ENCODE data around the gene SLC9A8. TPM values are rescaled to one million over a fixed set of nuclear protein-coding genes. Genes with fewer than 3 reads are reported as not detected.
"Not testable (repeated sequence)": the region's sequence is repeated elsewhere in the genome, so short reads cannot be mapped to it uniquely, and the experiment has no call there.

The SLC9A8 gene
- total RNA-seq, 1 donor from 2014 or later = 15.2 TPM

DNA sequence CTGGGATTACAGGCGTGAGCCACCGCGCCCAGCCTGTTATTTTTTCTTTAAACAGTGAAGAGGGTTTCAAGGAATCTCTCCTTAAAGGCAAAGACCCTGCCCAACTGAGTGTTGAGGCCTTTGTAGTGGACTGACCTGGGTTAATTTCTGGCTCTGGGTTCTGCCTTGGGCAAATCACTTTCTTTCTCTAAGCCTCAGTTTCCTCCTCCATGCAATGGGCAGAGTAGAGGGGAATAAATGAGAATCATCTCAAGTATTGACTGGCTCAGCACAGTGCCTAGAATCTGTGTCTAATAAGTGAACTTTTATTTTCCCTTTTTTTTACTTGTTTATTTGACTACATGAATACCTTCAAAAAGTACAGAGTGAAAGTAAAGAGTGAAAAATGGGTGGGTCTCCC, 31.0 kb upstream of the SLC9A8 start:
- no peak overlapping the region for H3K27ac Mint-ChIP-seq
- H3K4me3 Mint-ChIP-seq = no peak overlapping the region
- intact Hi-C loops (cut with micrococcal nuclease) = no loop called here
- DNase-seq = no peak
- peaks cover 3% of the 10 kb centered on the region for H3K27me3 Mint-ChIP-seq
- no peaks in the 10 kb centered on the region for H3K9me3 Mint-ChIP-seq
- H3K4me1 Mint-ChIP-seq = peaks cover 16% of the 10 kb centered on the region
- H3K36me3 Mint-ChIP-seq (ENCODE audit: low read depth) = no peaks in the 10 kb centered on the region

DNA sequence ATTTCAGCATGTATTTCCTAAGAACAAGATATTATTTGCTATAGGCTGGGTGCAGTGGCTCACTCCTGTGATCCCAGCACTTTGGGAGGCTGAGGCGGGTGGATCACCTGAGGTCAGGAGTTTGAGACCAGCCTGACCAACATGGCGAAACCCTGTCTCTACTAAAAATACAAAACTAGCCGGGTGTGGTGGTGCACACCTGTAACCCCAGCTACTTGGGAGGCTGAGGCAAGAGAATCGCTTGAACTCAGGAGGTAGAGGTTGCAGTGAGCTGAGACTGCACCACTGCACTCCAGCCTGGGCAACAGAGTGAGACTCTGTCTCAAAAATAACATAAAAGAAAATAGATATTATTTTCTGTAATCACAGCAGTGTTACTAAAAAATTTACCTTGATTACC, 30.2 kb upstream of the SLC9A8 start:
- H3K27me3 Mint-ChIP-seq; H3K9me3 Mint-ChIP-seq; H3K27ac Mint-ChIP-seq; DNase-seq; H3K4me3 Mint-ChIP-seq; intact Hi-C loops (cut with micrococcal nuclease); H3K36me3 Mint-ChIP-seq (ENCODE audit: low read depth): not testable (repeated sequence)
- peaks cover 13% of the 10 kb centered on the region for H3K4me1 Mint-ChIP-seq

- H3K27ac Mint-ChIP-seq; intact Hi-C loops (cut with micrococcal nuclease); H3K36me3 Mint-ChIP-seq (ENCODE audit: low read depth); H3K9me3 Mint-ChIP-seq; H3K4me3 Mint-ChIP-seq; DNase-seq; H3K27me3 Mint-ChIP-seq: not testable (repeated sequence)
- H3K4me1 Mint-ChIP-seq = peaks cover 13% of the 10 kb centered on the region
Measured at GRCh38 chr20:49783021-49783995, 29.3 kb upstream of the SLC9A8 start.

GRCh38 chr20:49784291-49784690, 28.3 kb upstream of the SLC9A8 start:
- Mint-ChIP-seq H3K36me3 (ENCODE audit: low read depth) (no peaks in the 10 kb centered on the region), H3K27ac (no peak overlapping the region), H3K27me3 (no peaks in the 10 kb centered on the region), H3K4me1 (peaks cover 13% of the 10 kb centered on the region), H3K4me3 (no peak overlapping the region), H3K9me3 (no peaks in the 10 kb centered on the region)
- DNase-seq = no peak
- intact Hi-C loops (cut with micrococcal nuclease) = no loop called here

GRCh38 chr20:49785149-49785851, 27.3 kb upstream of the SLC9A8 start:
- intact Hi-C loops (cut with micrococcal nuclease) = no loop called here
- H3K27me3 Mint-ChIP-seq = peaks cover 5% of the 10 kb centered on the region
- H3K9me3 Mint-ChIP-seq = no peaks in the 10 kb centered on the region
- DNase-seq = no peak
- H3K4me1 Mint-ChIP-seq = peaks cover 13% of the 10 kb centered on the region
- H3K36me3 Mint-ChIP-seq (ENCODE audit: low read depth) = no peaks in the 10 kb centered on the region
- no peak overlapping the region for H3K4me3 Mint-ChIP-seq
- H3K27ac Mint-ChIP-seq = no peak overlapping the region

- no peak for DNase-seq
- intact Hi-C loops (cut with micrococcal nuclease) = no loop called here
- H3K36me3 Mint-ChIP-seq (ENCODE audit: low read depth) = no peaks in the 10 kb centered on the region
- peaks cover 13% of the 10 kb centered on the region for H3K4me1 Mint-ChIP-seq
- H3K4me3 Mint-ChIP-seq = no peak overlapping the region
- peaks cover 8% of the 10 kb centered on the region for H3K27me3 Mint-ChIP-seq
- H3K27ac Mint-ChIP-seq = no peak overlapping the region
- no peaks in the 10 kb centered on the region for H3K9me3 Mint-ChIP-seq
Measured at GRCh38 chr20:49785852-49786175, 26.8 kb upstream of the SLC9A8 start.

DNA sequence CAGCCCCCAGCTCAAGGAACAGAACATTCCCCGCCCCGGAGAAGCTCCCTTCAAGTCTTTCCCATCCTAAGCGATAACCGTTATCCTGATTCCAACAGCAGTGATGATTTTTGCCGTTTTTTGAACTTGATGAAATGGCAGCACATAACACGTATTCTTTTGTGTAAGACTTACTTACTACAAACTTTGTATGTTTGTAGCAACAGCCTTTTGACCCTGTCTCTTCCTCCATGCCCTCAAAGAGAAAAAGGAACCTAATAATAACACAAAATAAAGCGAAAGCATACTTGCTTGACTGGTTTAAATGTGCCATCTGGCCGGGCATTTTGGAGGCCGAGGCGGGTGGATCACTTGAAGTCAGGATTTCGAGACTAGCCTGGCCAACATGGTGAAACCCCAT, 26.4 kb upstream of the SLC9A8 start:
- no peak for DNase-seq
- Mint-ChIP-seq H3K27me3 (peaks cover 8% of the 10 kb centered on the region), H3K36me3 (ENCODE audit: low read depth) (no peaks in the 10 kb centered on the region), H3K27ac (no peak overlapping the region), H3K9me3 (no peaks in the 10 kb centered on the region), H3K4me1 (peaks cover 13% of the 10 kb centered on the region), H3K4me3 (no peak overlapping the region)
- intact Hi-C loops (cut with micrococcal nuclease) = no loop called here

DNA sequence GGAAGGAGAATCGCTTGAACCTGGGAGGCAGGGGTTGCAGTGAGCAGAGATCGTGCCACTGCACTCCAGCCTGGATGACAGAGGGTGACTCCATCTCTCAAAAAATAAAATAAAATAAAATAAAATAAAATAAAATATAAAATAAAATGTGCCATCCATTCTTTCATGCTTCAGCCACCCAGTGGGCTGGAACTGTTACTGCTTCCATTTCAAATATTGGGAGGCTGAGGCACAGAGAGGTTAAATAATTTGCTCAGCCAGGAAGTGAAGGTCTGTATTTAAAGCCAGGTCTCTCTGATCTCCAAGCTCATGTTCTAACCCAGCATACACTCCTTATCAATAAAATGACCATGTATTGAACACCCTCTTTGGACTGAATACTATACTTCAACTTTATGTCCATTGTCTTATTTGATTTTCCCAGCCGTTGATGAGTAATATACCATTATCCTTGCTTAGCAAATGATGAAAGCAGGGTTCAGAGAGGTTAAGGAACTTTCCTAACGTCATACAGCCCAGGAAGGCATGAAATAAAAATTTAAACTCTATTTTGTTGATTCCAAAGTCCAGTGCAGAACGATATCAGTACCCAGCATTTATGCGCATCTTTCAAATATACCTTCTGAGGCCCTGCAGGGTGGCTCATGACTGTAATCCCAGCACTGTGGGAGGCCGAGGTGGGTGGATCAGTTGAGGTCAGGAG, 25.8 kb upstream of the SLC9A8 start:
- no peak for DNase-seq
- no peak overlapping the region for H3K4me3 Mint-ChIP-seq
- peaks cover 9% of the 10 kb centered on the region for H3K27me3 Mint-ChIP-seq
- no peak overlapping the region for H3K27ac Mint-ChIP-seq
- no peaks in the 10 kb centered on the region for H3K9me3 Mint-ChIP-seq
- H3K36me3 Mint-ChIP-seq (ENCODE audit: low read depth) = no peaks in the 10 kb centered on the region
- intact Hi-C loops (cut with micrococcal nuclease) = no loop called here
- peaks cover 11% of the 10 kb centered on the region for H3K4me1 Mint-ChIP-seq

DNA sequence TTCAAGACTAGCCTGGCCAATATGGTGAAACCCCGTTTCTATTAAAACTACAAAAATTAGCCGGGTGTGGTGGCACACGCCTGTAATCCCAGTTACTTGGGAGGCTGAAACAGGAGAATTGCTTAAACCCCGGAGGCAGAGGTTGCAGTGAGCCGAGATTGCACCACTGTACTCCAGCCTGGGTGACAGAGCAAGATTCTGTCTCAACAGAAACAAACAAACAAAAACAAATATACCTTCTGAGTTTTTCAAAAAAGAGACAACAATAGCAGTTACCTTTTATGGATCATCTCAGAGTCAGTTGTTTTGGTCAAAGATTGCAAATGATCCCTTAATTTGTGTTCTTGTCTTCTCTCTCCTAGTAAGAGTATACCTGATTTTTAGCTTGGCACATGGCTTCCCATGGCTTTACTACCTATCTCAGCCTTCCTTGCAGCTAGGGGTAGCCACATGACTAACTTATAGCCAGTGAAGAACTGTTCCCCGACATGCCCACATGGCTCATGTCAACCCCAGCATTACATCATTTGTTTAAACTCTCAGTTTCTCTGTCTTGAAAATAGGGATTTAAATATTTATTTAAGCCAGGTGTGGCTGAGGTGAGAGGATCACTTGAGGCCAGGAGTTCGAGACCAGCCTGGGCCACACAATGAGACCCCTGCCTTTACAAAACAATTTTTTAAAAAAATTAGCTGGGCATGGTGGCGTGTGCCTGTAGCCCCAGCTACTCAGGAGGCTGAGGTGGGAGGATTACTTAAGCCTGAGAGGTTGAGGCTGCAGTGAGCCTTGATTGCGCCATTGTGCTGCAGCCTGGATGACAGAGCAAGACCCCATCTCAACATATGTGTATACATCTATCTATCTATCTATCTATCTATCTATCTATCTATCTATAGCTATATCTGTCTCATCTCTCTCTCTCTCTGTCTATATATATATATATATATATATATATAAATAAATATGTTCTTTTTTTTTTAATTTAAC, 25.0 kb upstream of the SLC9A8 start:
- Mint-ChIP-seq H3K4me3 (no peak overlapping the region), H3K9me3 (no peaks in the 10 kb centered on the region), H3K4me1 (peaks cover 8% of the 10 kb centered on the region), H3K27me3 (peaks cover 11% of the 10 kb centered on the region), H3K27ac (no peak overlapping the region), H3K36me3 (ENCODE audit: low read depth) (no peaks in the 10 kb centered on the region)
- no peak for DNase-seq
- intact Hi-C loops (cut with micrococcal nuclease) = no loop called here

DNA sequence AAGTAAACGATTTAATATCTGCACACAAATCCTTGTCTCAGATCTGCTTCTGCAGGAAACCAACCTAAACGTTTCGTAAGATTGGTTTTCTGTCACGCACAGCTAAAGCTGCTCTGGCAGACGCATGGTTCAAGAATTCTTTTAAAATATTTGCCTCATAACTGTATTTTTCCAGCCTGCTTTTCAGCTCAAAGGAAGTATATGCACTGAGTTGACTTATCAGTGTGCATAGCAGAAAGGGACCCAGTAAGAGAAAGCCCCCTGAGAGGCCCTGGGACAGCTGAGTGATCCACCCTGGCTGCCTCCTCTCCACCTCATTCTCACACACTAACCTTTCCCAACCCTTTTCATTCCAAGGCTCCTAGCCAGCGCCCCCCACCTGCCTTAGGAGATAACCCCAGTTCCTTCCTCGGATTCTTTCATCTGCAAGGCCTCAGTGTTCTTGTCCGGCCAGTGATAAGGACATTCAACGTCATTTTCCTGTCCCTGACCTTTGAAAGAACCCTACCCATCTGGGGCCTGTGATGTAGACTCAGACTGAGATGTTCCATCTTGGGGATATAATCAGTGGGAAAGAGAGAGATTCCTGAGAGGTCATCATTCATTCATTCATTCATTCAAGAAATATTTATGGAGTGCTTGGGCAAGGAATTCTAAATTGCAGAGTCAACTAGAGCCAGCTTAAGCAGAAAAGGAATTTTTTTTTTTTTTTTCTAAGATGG, 22.4 kb upstream of the SLC9A8 start:
- no peak overlapping the region for H3K27ac Mint-ChIP-seq
- no peak for DNase-seq
- peaks cover 11% of the 10 kb centered on the region for H3K27me3 Mint-ChIP-seq
- intact Hi-C loops (cut with micrococcal nuclease) = no loop called here
- H3K4me3 Mint-ChIP-seq = no peak overlapping the region
- no peaks in the 10 kb centered on the region for H3K9me3 Mint-ChIP-seq
- peaks cover 18% of the 10 kb centered on the region for H3K4me1 Mint-ChIP-seq
- no peaks in the 10 kb centered on the region for H3K36me3 Mint-ChIP-seq (ENCODE audit: low read depth)

DNA sequence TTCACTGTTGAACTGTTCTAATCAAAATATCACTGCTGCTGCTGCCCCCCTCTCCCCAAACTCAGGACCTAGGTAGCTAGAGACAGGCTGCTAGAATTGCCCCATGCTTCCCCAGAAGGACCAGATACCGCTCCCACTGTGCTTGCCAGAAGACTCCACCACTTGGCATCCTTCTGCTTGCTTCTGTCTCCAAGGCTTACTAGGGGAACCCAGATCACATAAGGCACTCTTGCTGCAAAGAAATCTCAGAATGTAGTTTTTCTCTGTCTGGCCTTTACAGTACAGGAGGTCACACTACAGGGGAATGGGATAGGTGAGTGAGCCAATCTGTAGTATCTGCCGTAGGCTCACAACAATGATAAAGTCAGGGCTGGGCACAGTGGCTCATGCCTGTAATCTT, 21.5 kb upstream of the SLC9A8 start:
- DNase-seq = no peak
- H3K4me3 Mint-ChIP-seq = no peak overlapping the region
- intact Hi-C loops (cut with micrococcal nuclease) = no loop called here
- no peaks in the 10 kb centered on the region for H3K36me3 Mint-ChIP-seq (ENCODE audit: low read depth)
- H3K9me3 Mint-ChIP-seq = no peaks in the 10 kb centered on the region
- H3K27ac Mint-ChIP-seq = no peak overlapping the region
- peaks cover 11% of the 10 kb centered on the region for H3K27me3 Mint-ChIP-seq
- H3K4me1 Mint-ChIP-seq = peaks cover 13% of the 10 kb centered on the region

DNA sequence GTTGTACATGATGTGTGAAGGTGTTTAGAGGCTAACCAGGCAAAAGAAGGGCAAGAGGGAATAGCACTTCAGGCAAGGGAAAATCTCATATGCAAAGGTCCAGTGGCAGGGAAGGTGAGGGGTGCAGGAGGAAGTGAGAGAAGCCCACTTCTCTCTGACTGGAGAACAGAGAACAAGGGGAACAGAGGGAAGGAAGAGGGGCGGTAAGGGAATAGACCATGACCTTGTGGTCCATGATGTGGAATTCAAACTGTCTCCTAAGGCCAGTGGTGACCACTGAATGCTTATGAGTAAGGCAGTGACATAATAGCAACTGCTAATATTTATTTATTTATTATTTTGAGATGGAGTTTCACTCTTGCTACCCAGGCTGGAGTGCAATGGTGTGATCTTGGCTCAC, 20.6 kb upstream of the SLC9A8 start:
- Mint-ChIP-seq H3K9me3 (no peaks in the 10 kb centered on the region), H3K36me3 (ENCODE audit: low read depth) (no peaks in the 10 kb centered on the region), H3K4me3 (no peak overlapping the region), H3K4me1 (peaks cover 10% of the 10 kb centered on the region), H3K27me3 (peaks cover 14% of the 10 kb centered on the region), H3K27ac (no peak overlapping the region)
- intact Hi-C loops (cut with micrococcal nuclease) = no loop called here
- DNase-seq = no peak

- Mint-ChIP-seq H3K27me3 (peaks cover 18% of the 10 kb centered on the region), H3K27ac (no peak overlapping the region), H3K4me3 (no peak overlapping the region), H3K9me3 (no peaks in the 10 kb centered on the region), H3K36me3 (ENCODE audit: low read depth) (no peaks in the 10 kb centered on the region), H3K4me1 (peaks cover 10% of the 10 kb centered on the region)
- DNase-seq = no peak
- intact Hi-C loops (cut with micrococcal nuclease) = no loop called here
Measured at GRCh38 chr20:49792611-49793010, 20.0 kb upstream of the SLC9A8 start.
